ENCODE data around the gene NUFIP1. TPM values are rescaled to one million over a fixed set of nuclear protein-coding genes. Genes with fewer than 3 reads are reported as not detected.

The NUFIP1 gene
- polyA plus RNA-seq, 2 donors: 1.8 to 3.0 TPM

DNA sequence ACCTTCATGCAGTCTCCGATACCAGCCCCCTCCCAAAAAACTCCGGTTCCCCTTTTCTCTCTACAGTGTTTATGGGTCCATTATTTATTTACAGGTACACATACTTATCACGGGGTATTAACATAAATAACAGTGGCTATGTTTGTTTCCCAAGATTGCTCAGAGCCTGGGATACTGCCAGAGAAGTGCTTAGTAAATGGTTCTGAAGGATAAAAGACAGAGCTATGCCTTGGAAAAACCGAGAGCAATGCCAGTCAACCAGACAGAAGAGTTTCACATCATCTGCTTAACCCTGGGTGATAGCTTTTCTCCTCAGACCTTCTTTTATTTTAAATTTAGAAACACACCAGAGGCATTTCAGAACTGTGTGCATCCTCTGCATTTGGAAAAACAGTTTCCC is 61.3 kb downstream of the NUFIP1 start:
- Histone ChIP-seq H3K4me1 (ENCODE audit: control insufficient read depth in 2 of 2, insufficient read depth in 2 of 2, low read length in 1 of 2) (peaks cover 0 to 1% of the 10 kb centered on the region in 2 donors), H3K36me3 (ENCODE audit: control insufficient read depth in 2 of 2, insufficient read depth in 2 of 2, low read length in 1 of 2) (no peaks in the 10 kb centered on the region), H3K27ac (ENCODE audit: low read depth in 2 of 2, low read length in 1 of 2) (no peak overlapping the region), H3K27me3 (ENCODE audit: control insufficient read depth in 1 of 2, insufficient read depth in 2 of 2, low read length in 2 of 2) (no peaks in the 10 kb centered on the region), H3K9me3 (ENCODE audit: control insufficient read depth in 2 of 2, insufficient read depth in 1 of 2, low read depth in 1 of 2, low read length in 1 of 2) (no peaks in the 10 kb centered on the region), H3K4me3 (ENCODE audit: low read depth in 1 of 2, low read length in 2 of 2) (no peak overlapping the region)
- WGBS, 2 donors: 63 to 64% methylated on average over 4 of the region's 4 CpGs

GRCh38 chr13:44921931-44922758 is 67.1 kb downstream of the NUFIP1 start:
- H3K9me3 ChIP-seq (ENCODE audit: control insufficient read depth in 2 of 2, insufficient read depth in 1 of 2, low read depth in 1 of 2, low read length in 1 of 2): no peaks in the 10 kb centered on the region
- H3K27ac ChIP-seq (ENCODE audit: low read depth in 2 of 2, low read length in 1 of 2): peak overlapping the region; percentile 88 to 94
- WGBS, 2 donors: 14 to 19% methylated on average over 2 of the region's 2 CpGs
- no peaks in the 10 kb centered on the region for H3K27me3 ChIP-seq (ENCODE audit: control insufficient read depth in 1 of 2, insufficient read depth in 2 of 2, low read length in 2 of 2)
- H3K4me3 ChIP-seq (ENCODE audit: low read depth in 1 of 2, low read length in 2 of 2): no peak overlapping the region
- H3K36me3 ChIP-seq (ENCODE audit: control insufficient read depth in 2 of 2, insufficient read depth in 2 of 2, low read length in 1 of 2): no peaks in the 10 kb centered on the region
- peaks cover 0 to 6% of the 10 kb centered on the region in 2 donors for H3K4me1 ChIP-seq (ENCODE audit: control insufficient read depth in 2 of 2, insufficient read depth in 2 of 2, low read length in 1 of 2)

DNA sequence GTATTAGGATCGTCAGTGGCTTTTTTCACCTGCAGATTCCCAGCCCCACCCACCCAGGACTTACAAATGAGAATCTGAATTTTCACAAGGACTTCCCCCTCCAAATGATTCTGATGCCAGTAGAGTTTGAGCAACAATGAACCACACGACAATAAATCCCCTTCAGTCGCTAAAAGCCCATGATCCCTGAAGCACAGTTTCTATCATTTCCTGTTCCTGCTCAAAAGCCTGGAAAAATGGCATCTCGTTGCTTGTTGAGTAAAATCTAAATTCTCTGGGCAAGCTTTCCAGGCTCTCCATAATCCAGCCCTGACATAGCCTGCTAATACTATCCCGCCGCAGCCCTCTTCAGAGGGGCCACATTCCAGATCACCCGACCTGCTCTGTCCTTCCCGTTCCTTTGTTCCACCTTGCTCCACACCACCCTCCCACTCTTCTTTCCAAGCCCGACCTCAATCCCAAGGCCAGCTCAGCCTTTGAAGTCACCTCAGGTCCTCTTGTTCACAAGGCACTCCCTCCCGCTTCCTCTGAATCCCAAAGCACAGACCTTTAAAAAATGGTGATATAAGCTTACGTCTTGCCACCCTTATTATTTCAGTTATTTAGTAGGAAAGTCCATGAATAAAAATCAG is 67.9 kb downstream of the NUFIP1 start:
- Histone ChIP-seq H3K9me3 (ENCODE audit: control insufficient read depth in 2 of 2, insufficient read depth in 1 of 2, low read depth in 1 of 2, low read length in 1 of 2) (no peaks in the 10 kb centered on the region), H3K4me3 (ENCODE audit: low read depth in 1 of 2, low read length in 2 of 2) (no peak overlapping the region), H3K27ac (ENCODE audit: low read depth in 2 of 2, low read length in 1 of 2) (peak overlapping the region; percentile 88 to 93), H3K4me1 (ENCODE audit: control insufficient read depth in 2 of 2, insufficient read depth in 2 of 2, low read length in 1 of 2) (peaks cover 0 to 6% of the 10 kb centered on the region in 2 donors), H3K36me3 (ENCODE audit: control insufficient read depth in 2 of 2, insufficient read depth in 2 of 2, low read length in 1 of 2) (no peaks in the 10 kb centered on the region), H3K27me3 (ENCODE audit: control insufficient read depth in 1 of 2, insufficient read depth in 2 of 2, low read length in 2 of 2) (no peaks in the 10 kb centered on the region)
- 47 to 69% methylated on average over 11 of the region's 11 CpGs for WGBS, 2 donors

- WGBS, 2 donors: 97 to 100% methylated on average over 3 of the region's 3 CpGs
- Histone ChIP-seq H3K27ac (ENCODE audit: low read depth in 2 of 2, low read length in 1 of 2) (peak overlapping the region; percentile 50 to 88), H3K36me3 (ENCODE audit: control insufficient read depth in 2 of 2, insufficient read depth in 2 of 2, low read length in 1 of 2) (no peaks in the 10 kb centered on the region), H3K27me3 (ENCODE audit: control insufficient read depth in 1 of 2, insufficient read depth in 2 of 2, low read length in 2 of 2) (no peaks in the 10 kb centered on the region), H3K4me3 (ENCODE audit: low read depth in 1 of 2, low read length in 2 of 2) (no peak overlapping the region), H3K9me3 (ENCODE audit: control insufficient read depth in 2 of 2, insufficient read depth in 1 of 2, low read depth in 1 of 2, low read length in 1 of 2) (no peaks in the 10 kb centered on the region), H3K4me1 (ENCODE audit: control insufficient read depth in 2 of 2, insufficient read depth in 2 of 2, low read length in 1 of 2) (peaks cover 0 to 6% of the 10 kb centered on the region in 2 donors)
Measured at GRCh38 chr13:44920013-44920412, 69.3 kb downstream of the NUFIP1 start.

DNA sequence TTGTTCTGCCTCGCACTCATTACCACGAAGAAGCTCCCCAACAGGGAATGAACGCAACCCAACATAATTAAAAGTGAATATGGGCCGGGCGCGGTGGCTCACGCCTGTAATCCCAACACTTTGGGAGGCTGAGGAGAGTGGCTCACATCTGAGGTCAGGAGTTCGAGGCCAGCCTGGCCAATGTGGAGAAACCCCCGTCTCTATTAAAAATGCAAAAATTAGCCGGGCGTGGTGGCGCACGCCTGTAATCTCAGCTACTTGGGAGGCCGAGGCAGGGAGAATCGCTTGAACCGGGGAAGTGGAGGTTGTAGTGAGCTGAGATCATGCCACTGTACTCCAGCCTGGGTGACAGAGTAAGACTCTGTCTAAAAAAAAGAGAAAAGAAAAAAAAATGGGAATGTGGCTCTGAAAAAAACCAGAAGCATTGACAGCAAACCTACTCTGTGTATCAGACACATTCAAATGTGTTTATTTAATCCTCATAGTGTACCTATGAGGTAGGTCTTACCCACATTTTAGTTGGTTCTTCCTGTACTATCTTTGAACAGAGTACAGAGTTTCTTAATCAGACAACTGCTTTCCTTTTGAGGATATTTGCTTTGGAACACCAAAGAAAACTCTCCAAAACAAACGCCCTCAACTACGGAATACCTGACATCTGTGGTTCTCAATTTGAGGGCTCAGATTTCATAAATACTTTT is 70.0 kb downstream of the NUFIP1 start:
- Histone ChIP-seq H3K4me3 (ENCODE audit: low read depth in 1 of 2, low read length in 2 of 2) (no peak overlapping the region), H3K27me3 (ENCODE audit: control insufficient read depth in 1 of 2, insufficient read depth in 2 of 2, low read length in 2 of 2) (no peaks in the 10 kb centered on the region), H3K36me3 (ENCODE audit: control insufficient read depth in 2 of 2, insufficient read depth in 2 of 2, low read length in 1 of 2) (no peaks in the 10 kb centered on the region), H3K4me1 (ENCODE audit: control insufficient read depth in 2 of 2, insufficient read depth in 2 of 2, low read length in 1 of 2) (peaks cover 0 to 6% of the 10 kb centered on the region in 2 donors), H3K27ac (ENCODE audit: low read depth in 2 of 2, low read length in 1 of 2) (peak overlapping the region; percentile 94 to 98), H3K9me3 (ENCODE audit: control insufficient read depth in 2 of 2, insufficient read depth in 1 of 2, low read depth in 1 of 2, low read length in 1 of 2) (no peaks in the 10 kb centered on the region)
- 92 to 93% methylated on average over 18 of the region's 18 CpGs for WGBS, 2 donors

DNA sequence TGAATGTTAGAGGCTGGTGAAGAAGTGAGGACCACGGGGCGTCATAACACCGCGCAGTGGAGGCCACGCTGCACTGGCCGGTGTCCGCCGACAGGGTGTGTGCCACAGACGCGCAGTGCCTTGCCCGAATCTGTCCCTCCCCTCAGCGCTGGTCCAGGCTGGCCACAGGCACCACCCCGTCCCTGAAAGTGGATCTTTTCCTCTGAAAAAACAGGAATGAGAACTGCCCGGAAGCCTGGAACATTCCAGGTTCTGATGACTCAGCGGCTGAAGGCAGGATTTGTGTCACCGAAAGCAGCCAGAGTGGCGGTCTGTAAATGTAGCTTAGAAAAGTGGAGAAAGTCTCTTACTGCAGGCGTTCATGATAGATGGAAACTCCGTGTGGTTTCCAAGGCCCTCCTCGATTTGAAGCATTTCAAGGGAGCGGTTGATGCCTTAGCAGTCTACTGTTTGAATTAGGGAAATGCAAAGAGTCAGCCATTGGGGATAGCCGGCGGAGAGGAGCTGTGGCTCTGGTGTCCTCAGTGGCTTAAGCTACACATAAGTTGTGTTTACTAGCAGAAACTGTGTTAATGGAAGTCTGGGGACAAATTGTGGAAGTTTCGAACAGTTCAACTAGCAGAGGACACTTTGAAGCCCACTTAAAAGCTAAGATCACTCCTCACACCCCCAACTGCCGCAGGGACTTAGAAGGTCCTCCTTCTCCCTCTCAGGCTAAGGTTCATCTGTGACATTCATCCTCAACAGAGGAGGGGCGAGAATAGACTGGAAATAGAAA is 70.8 kb downstream of the NUFIP1 start:
- Histone ChIP-seq H3K27ac (ENCODE audit: low read depth in 2 of 2, low read length in 1 of 2) (peak overlapping the region; percentile 94 to 98), H3K27me3 (ENCODE audit: control insufficient read depth in 1 of 2, insufficient read depth in 2 of 2, low read length in 2 of 2) (no peaks in the 10 kb centered on the region), H3K4me3 (ENCODE audit: low read depth in 1 of 2, low read length in 2 of 2) (peak overlapping the region; percentile 46 to 57), H3K9me3 (ENCODE audit: control insufficient read depth in 2 of 2, insufficient read depth in 1 of 2, low read depth in 1 of 2, low read length in 1 of 2) (no peaks in the 10 kb centered on the region), H3K36me3 (ENCODE audit: control insufficient read depth in 2 of 2, insufficient read depth in 2 of 2, low read length in 1 of 2) (no peaks in the 10 kb centered on the region), H3K4me1 (ENCODE audit: control insufficient read depth in 2 of 2, insufficient read depth in 2 of 2, low read length in 1 of 2) (peaks cover 0 to 6% of the 10 kb centered on the region in 2 donors)
- WGBS, 2 donors: 12 to 13% methylated on average over 26 of the region's 26 CpGs

DNA sequence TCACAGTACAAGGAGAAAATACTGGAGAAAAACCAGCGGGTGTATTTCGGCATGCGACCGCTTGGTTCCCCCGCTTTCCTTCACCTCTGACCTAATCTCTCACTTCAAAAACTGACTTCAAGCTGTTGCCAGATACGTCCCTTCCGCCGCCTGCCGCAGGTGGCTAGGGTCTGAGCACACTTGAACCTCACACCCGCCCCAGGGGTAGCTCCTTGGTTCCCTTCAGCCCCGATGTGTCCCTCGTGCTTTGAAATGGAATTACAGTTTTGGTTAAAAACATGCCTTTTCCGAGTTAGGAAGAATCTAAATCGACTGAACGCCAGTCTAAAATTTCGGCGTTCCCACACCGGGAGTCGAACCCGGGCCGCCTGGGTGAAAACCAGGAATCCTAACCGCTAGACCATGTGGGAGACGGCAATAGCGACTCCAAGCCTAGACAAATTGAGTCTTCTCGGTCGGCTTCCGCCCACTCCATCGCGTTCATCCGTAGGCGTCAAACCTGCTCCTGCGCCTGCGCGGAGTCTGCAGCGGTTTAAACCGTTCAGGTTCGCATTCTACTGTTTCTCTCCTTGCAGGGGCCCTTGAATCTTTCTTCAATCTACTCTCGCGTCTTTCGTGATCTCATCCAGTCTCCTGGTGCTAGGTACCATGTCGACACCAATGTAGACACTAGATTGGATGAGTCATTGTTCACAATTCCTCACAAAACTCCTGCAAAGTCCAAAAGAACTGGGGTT is 71.5 kb downstream of the NUFIP1 start:
- peaks cover 0 to 6% of the 10 kb centered on the region in 2 donors for H3K4me1 ChIP-seq (ENCODE audit: control insufficient read depth in 2 of 2, insufficient read depth in 2 of 2, low read length in 1 of 2)
- no peaks in the 10 kb centered on the region for H3K9me3 ChIP-seq (ENCODE audit: control insufficient read depth in 2 of 2, insufficient read depth in 1 of 2, low read depth in 1 of 2, low read length in 1 of 2)
- peak overlapping the region; percentile 94 to 98 for H3K27ac ChIP-seq (ENCODE audit: low read depth in 2 of 2, low read length in 1 of 2)
- H3K27me3 ChIP-seq (ENCODE audit: control insufficient read depth in 1 of 2, insufficient read depth in 2 of 2, low read length in 2 of 2): no peaks in the 10 kb centered on the region
- no peaks in the 10 kb centered on the region for H3K36me3 ChIP-seq (ENCODE audit: control insufficient read depth in 2 of 2, insufficient read depth in 2 of 2, low read length in 1 of 2)
- 0% methylated on average over 41 of the region's 41 CpGs for WGBS, 2 donors
- peak overlapping the region; percentile 46 to 57 for H3K4me3 ChIP-seq (ENCODE audit: low read depth in 1 of 2, low read length in 2 of 2)

DNA sequence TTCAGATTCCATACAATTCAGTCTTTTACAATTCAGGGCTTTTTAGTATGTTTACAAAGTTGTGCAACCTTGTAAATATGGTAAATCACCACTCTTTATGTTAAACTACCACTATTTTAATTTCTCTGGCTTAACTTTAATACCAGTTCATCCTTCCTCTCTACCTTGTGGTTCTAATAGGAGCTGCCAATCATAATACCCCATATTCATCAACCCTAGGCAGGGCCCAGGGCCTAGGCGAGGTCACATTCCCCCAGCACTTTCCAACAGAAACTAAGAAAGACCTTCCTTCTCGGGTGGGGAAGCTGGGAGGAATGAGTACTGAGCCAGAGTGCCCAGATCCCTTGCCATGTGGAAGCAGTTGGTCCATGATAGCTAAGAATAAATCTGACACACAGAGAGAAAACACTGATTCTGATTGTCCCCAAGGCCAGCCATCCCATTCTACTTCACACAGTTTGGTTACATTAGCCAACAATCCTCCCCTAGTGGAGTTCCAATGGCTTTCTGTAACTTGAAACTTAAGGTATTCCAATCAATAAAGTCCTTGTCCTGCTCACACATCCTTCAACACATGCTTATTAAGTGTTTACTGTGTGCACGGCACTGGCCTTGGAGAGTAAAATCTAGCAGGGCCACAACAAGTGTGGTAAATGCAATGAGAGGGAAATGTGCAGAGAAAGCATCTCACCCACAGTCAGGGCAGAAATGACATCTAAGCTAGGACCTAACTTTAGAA is 76.8 kb downstream of the NUFIP1 start:
- Histone ChIP-seq H3K27me3 (ENCODE audit: control insufficient read depth in 1 of 2, insufficient read depth in 2 of 2, low read length in 2 of 2) (no peaks in the 10 kb centered on the region), H3K27ac (ENCODE audit: low read depth in 2 of 2, low read length in 1 of 2) (no peak overlapping the region), H3K4me1 (ENCODE audit: control insufficient read depth in 2 of 2, insufficient read depth in 2 of 2, low read length in 1 of 2) (no peaks in the 10 kb centered on the region), H3K9me3 (ENCODE audit: control insufficient read depth in 2 of 2, insufficient read depth in 1 of 2, low read depth in 1 of 2, low read length in 1 of 2) (peaks cover 0 to 3% of the 10 kb centered on the region in 2 donors), H3K36me3 (ENCODE audit: control insufficient read depth in 2 of 2, insufficient read depth in 2 of 2, low read length in 1 of 2) (no peaks in the 10 kb centered on the region), H3K4me3 (ENCODE audit: low read depth in 1 of 2, low read length in 2 of 2) (no peak overlapping the region)
- WGBS, 2 donors: 86 to 93% methylated on average over 3 of the region's 3 CpGs

Data from esophagus (tissue), 2 donors.